ENCODE data around the gene POLK.

Gene POLK

GRCh38 chr5:75612226-75612569 is 100.5 kb downstream of the POLK start:
- Histone ChIP-seq H3K4me2 (no peak overlapping the region), H3K36me3 (peaks cover 0 to 12% (median 0%) of the 10 kb centered on the region in 11 experiments; a peak in 5 of 22 replicates), H3K9me3 (replicated peaks in 1 of 11) (peaks cover 0 to 7% (median 0%) of the 10 kb centered on the region in 11 experiments; a peak in 5 of 22 replicates), H4K20me1 (no peaks in the 10 kb centered on the region), H3K9ac (no peak overlapping the region), H3K27ac (no peak overlapping the region), H3K4me1 (peaks cover 0 to 4% (median 0%) of the 10 kb centered on the region in 10 experiments; a peak in 7 of 20 replicates), H3K27me3 (no peaks in the 10 kb centered on the region), H3K4me3 (no peak overlapping the region)
- TF ChIP-seq Cebpa-rat (IDR thresholded peaks at IDR 0.05): no peak

DNA sequence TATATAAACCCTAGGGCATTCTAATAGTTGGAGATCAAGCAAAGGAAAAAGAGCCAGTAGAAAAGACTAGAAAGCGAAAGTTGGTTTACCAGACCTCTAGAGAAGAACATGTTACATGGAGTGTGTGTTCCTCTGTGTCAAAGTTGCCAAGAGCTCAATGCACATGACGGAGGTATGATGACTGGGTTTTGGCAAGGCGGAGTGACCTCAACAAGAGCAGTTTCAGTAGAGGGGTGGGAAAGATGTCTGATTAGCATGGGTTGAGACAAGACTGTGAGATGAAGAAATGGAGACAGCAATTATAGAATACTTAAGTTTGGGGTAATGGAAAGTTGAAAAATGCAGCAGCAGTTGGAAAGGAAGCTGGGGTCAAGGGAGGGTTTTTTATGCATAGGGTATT is 101.2 kb downstream of the POLK start:
- H3K4me2 ChIP-seq: no peak overlapping the region
- H3K4me1 ChIP-seq: no peaks in the 10 kb centered on the region

DNA sequence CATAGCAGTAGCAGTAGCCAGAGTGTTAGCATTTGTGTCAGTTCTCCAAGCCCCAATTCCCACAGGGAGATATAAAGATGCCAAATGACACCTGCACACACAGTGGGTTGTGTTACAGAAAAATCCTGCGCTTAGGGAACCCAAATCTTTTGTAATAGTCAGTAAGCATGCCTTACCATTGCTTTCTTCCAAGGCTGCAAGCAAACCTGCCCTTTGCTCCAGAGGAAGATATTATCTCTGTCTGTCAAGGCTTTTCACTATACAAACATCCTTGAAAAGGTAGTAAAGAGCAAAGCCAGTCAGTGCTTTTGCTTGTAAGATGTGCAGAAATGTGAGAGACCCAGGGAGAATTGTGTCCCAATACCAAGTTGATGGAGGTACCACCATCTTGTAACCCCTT is 102.5 kb downstream of the POLK start:
- Histone ChIP-seq H4K20me1 (no peaks in the 10 kb centered on the region), H3K4me2 (no peak overlapping the region), H3K9me3 (replicated peaks in 1 of 11) (peaks cover 0 to 7% (median 0%) of the 10 kb centered on the region in 11 experiments; a peak in 5 of 22 replicates), H3K27ac (no peak overlapping the region), H3K4me3 (no peak overlapping the region), H3K9ac (no peak overlapping the region), H3K27me3 (no peaks in the 10 kb centered on the region), H3K36me3 (peaks cover 0 to 7% (median 0%) of the 10 kb centered on the region in 11 experiments; a peak in 4 of 22 replicates), H3K4me1 (no peaks in the 10 kb centered on the region)
- no peak for TF ChIP-seq Cebpa-rat (IDR thresholded peaks at IDR 0.05)

More for the DNA sequence above, 101.2 kb downstream of the POLK start:
- Histone ChIP-seq H3K36me3 (peaks cover 0 to 12% (median 0%) of the 10 kb centered on the region in 11 experiments; a peak in 5 of 22 replicates), H3K27me3 (no peaks in the 10 kb centered on the region), H4K20me1 (no peaks in the 10 kb centered on the region), H3K4me3 (no peak overlapping the region), H3K9ac (no peak overlapping the region), H3K27ac (no peak overlapping the region), H3K9me3 (replicated peaks in 1 of 11) (peaks cover 0 to 7% (median 0%) of the 10 kb centered on the region in 11 experiments; a peak in 5 of 22 replicates)
- TF ChIP-seq Cebpa-rat (IDR thresholded peaks at IDR 0.05): no peak

- no peaks in the 10 kb centered on the region for H3K4me1 ChIP-seq
- H3K9me3 ChIP-seq (replicated peaks in 1 of 11): peaks cover 0 to 4% (median 0%) of the 10 kb centered on the region in 11 experiments; a peak in 5 of 22 replicates
- no peak overlapping the region for H3K27ac ChIP-seq
- H3K9ac ChIP-seq: no peak overlapping the region
- TF ChIP-seq Cebpa-rat (IDR thresholded peaks at IDR 0.05): no peak
- H3K36me3 ChIP-seq: peaks cover 0 to 4% (median 0%) of the 10 kb centered on the region in 11 experiments; a peak in 3 of 22 replicates
- H3K4me3 ChIP-seq: no peak overlapping the region
- H3K4me2 ChIP-seq: no peak overlapping the region
- H4K20me1 ChIP-seq: no peaks in the 10 kb centered on the region
- H3K27me3 ChIP-seq: no peaks in the 10 kb centered on the region
Observed at GRCh38 chr5:75616371-75616881, 104.7 kb downstream of the POLK start.

- no peak for TF ChIP-seq Cebpa-rat (IDR thresholded peaks at IDR 0.05)
- Histone ChIP-seq H3K36me3 (no peaks in the 10 kb centered on the region), H3K4me2 (no peak overlapping the region), H3K27ac (no peak overlapping the region), H3K27me3 (no peaks in the 10 kb centered on the region), H4K20me1 (no peaks in the 10 kb centered on the region), H3K9me3 (replicated peaks in 1 of 11) (no peaks in the 10 kb centered on the region), H3K4me1 (no peaks in the 10 kb centered on the region), H3K9ac (no peak overlapping the region), H3K4me3 (no peak overlapping the region)
Observed at GRCh38 chr5:75616971-75617621, 105.4 kb downstream of the POLK start.

DNA sequence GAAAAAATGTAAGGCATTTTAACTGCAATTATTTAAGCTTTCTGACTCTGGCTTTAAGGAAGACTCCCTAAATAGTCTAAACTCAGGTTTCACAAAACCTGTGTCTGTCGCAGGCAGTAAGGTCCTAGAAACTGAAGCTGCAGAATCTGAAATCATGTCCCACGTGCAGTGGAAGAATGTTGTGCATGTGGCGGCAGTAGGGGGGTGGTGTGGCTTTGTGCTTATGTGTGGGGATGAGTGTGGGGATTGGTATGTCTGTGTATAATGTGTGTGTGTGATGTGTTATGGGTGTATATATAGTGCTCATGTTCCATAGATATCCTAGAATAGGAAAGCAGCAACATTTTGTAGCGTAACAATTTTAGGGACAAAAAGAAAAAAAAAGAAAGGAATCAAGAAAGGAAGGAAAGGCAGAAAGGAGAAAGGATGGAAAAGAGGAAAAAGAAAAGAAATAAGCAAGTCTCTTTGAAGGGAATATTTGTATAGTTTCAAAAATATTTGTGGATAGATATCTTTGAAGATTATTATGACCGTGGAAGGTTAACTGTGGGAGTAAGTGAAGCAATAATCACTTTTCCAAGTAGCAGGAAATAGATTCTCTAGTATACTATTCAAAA is 106.2 kb downstream of the POLK start:
- H3K27ac ChIP-seq: no peak overlapping the region
- H3K4me3 ChIP-seq: no peak overlapping the region
- H3K27me3 ChIP-seq: no peaks in the 10 kb centered on the region
- H3K4me1 ChIP-seq: no peaks in the 10 kb centered on the region
- H4K20me1 ChIP-seq: no peaks in the 10 kb centered on the region
- H3K9me3 ChIP-seq (replicated peaks in 1 of 11): no peaks in the 10 kb centered on the region
- H3K4me2 ChIP-seq: no peak overlapping the region
- no peaks in the 10 kb centered on the region for H3K36me3 ChIP-seq
- H3K9ac ChIP-seq: no peak overlapping the region
- TF ChIP-seq Cebpa-rat (IDR thresholded peaks at IDR 0.05): no peak

GRCh38 chr5:75620184-75620959 is 108.7 kb downstream of the POLK start:
- H3K36me3 ChIP-seq: no peaks in the 10 kb centered on the region
- H3K27ac ChIP-seq: no peak overlapping the region
- H3K4me1 ChIP-seq: no peaks in the 10 kb centered on the region
- H3K9me3 ChIP-seq (replicated peaks in 1 of 11): no peaks in the 10 kb centered on the region
- no peak overlapping the region for H3K4me2 ChIP-seq
- no peak for TF ChIP-seq Cebpa-rat (IDR thresholded peaks at IDR 0.05)
- H3K4me3 ChIP-seq: no peak overlapping the region
- no peaks in the 10 kb centered on the region for H4K20me1 ChIP-seq
- no peak overlapping the region for H3K9ac ChIP-seq
- H3K27me3 ChIP-seq: no peaks in the 10 kb centered on the region

GRCh38 chr5:75622564-75622963 is 110.9 kb downstream of the POLK start:
- no peak overlapping the region for H3K4me2 ChIP-seq
- no peak overlapping the region for H3K4me3 ChIP-seq
- no peak overlapping the region for H3K9ac ChIP-seq
- no peak overlapping the region for H3K27ac ChIP-seq
- H3K27me3 ChIP-seq: no peaks in the 10 kb centered on the region
- no peaks in the 10 kb centered on the region for H4K20me1 ChIP-seq
- H3K9me3 ChIP-seq (replicated peaks in 1 of 11): no peaks in the 10 kb centered on the region
- no peak for TF ChIP-seq Cebpa-rat (IDR thresholded peaks at IDR 0.05)
- peaks cover 0 to 6% (median 0%) of the 10 kb centered on the region in 11 experiments; a peak in 1 of 22 replicates for H3K36me3 ChIP-seq
- H3K4me1 ChIP-seq: no peaks in the 10 kb centered on the region

DNA sequence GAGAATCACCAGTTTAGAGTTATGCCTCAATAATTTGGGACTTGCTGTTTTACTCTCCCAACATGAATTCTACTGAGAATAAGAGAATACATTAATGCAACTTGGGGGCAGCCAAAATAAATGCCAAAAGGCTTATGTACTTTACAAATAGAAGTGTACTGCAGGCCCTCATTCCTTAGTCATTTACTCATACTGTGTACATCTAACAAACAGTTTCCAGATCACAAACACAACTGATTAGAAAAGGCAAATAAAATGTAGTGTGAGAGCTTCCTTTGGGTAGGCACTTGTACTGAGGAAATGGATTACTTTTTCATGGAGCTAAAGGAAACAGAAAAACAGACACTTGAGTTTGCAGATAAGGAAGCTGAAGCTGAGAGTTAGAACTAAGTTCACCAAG is 112.2 kb downstream of the POLK start:
- no peak for TF ChIP-seq Cebpa-rat (IDR thresholded peaks at IDR 0.05)
- Histone ChIP-seq H3K27ac (no peak overlapping the region), H3K4me1 (no peaks in the 10 kb centered on the region), H3K9ac (no peak overlapping the region), H4K20me1 (no peaks in the 10 kb centered on the region), H3K4me3 (no peak overlapping the region), H3K36me3 (peaks cover 0 to 6% (median 0%) of the 10 kb centered on the region in 11 experiments; a peak in 1 of 22 replicates), H3K4me2 (no peak overlapping the region), H3K9me3 (replicated peaks in 1 of 11) (no peaks in the 10 kb centered on the region), H3K27me3 (no peaks in the 10 kb centered on the region)
